ENCODE results near the gene NCAPG2. TPM values are rescaled to one million over a fixed set of nuclear protein-coding genes. Genes with fewer than 3 reads are reported as not detected.

The NCAPG2 gene
- total and polyA plus RNA-seq, 2 donors (not counting 1 experiment from before 2014, with no cell fraction given) = 10.9 to 18.7 TPM

GRCh38 chr7:158647475-158647792 is 57.2 kb downstream of the NCAPG2 start:
- no peaks in the 10 kb centered on the region for H4K20me1 ChIP-seq (ENCODE audit: control insufficient read depth, extremely low read depth, insufficient read depth, low read length)
- H3K79me2 ChIP-seq (ENCODE audit: control insufficient read depth, insufficient read depth, low read length) = peaks cover 15% of the 10 kb centered on the region
- no peak overlapping the region for H3K4me3 ChIP-seq (replicated peaks in 1 of 4; ENCODE audit: control extremely low read depth in 1 of 4, insufficient read depth in 1 of 4, low read depth in 3 of 4, low read length in 4 of 4)
- peaks cover 13% of the 10 kb centered on the region for H3K4me1 ChIP-seq (ENCODE audit: control insufficient read depth, extremely low read depth, insufficient read depth, low read length)
- H3K36me3 ChIP-seq (ENCODE audit: control insufficient read depth, insufficient read depth, low read length) = peaks cover 6% of the 10 kb centered on the region
- H2AFZ ChIP-seq (ENCODE audit: low read length) = no peak overlapping the region
- H3K27ac ChIP-seq (ENCODE audit: insufficient read depth, low read length) = no peak overlapping the region
- no peaks in the 10 kb centered on the region for H3K27me3 ChIP-seq (ENCODE audit: control insufficient read depth, insufficient read depth, low read length)
- no peaks in the 10 kb centered on the region for H3K9me3 ChIP-seq (ENCODE audit: control insufficient read depth, insufficient read depth, low read depth, low read length)
- no peak overlapping the region for H3K4me2 ChIP-seq (ENCODE audit: extremely low read depth, insufficient read depth, low read length)
- no peak for TF ChIP-seq EZH2 (IDR thresholded peaks at IDR 0.05; ENCODE audit: low read length, missing control alignments)
- no peak for TF ChIP-seq CTCF (conservative IDR thresholded peaks at IDR 0.05 in 1 of 2, IDR thresholded peaks at IDR 0.05 in 1 of 2; ENCODE audit: low read depth in 1 of 2, low read length in 2 of 2)
- no peak overlapping the region for H3K9ac ChIP-seq (ENCODE audit: insufficient read depth, low read length)
- DNase-seq (ENCODE audit: low read depth in 2 of 2) = no peak

GRCh38 chr7:158646766-158647474 is 57.7 kb downstream of the NCAPG2 start:
- Histone ChIP-seq H3K9ac (ENCODE audit: insufficient read depth, low read length) (no peak overlapping the region), H3K27me3 (ENCODE audit: control insufficient read depth, insufficient read depth, low read length) (no peaks in the 10 kb centered on the region), H3K9me3 (ENCODE audit: control insufficient read depth, insufficient read depth, low read depth, low read length) (no peaks in the 10 kb centered on the region), H3K4me3 (replicated peaks in 1 of 4; ENCODE audit: control extremely low read depth in 1 of 4, insufficient read depth in 1 of 4, low read depth in 3 of 4, low read length in 4 of 4) (no peak overlapping the region), H2AFZ (ENCODE audit: low read length) (no peak overlapping the region), H4K20me1 (ENCODE audit: control insufficient read depth, extremely low read depth, insufficient read depth, low read length) (no peaks in the 10 kb centered on the region), H3K36me3 (ENCODE audit: control insufficient read depth, insufficient read depth, low read length) (peaks cover 4% of the 10 kb centered on the region), H3K4me2 (ENCODE audit: extremely low read depth, insufficient read depth, low read length) (no peak overlapping the region), H3K27ac (ENCODE audit: insufficient read depth, low read length) (no peak overlapping the region), H3K79me2 (ENCODE audit: control insufficient read depth, insufficient read depth, low read length) (peaks cover 15% of the 10 kb centered on the region), H3K4me1 (ENCODE audit: control insufficient read depth, extremely low read depth, insufficient read depth, low read length) (peaks cover 13% of the 10 kb centered on the region)
- TF ChIP-seq EZH2 (IDR thresholded peaks at IDR 0.05; ENCODE audit: low read length, missing control alignments) (no peak), CTCF (conservative IDR thresholded peaks at IDR 0.05 in 1 of 2, IDR thresholded peaks at IDR 0.05 in 1 of 2; ENCODE audit: low read depth in 1 of 2, low read length in 2 of 2) (peak in 1 of 2 donors; percentile 56)
- DNase-seq (ENCODE audit: low read depth in 2 of 2) = no peak

GRCh38 chr7:158645842-158646241 is 58.8 kb downstream of the NCAPG2 start:
- Histone ChIP-seq H3K4me3 (replicated peaks in 1 of 4; ENCODE audit: control extremely low read depth in 1 of 4, insufficient read depth in 1 of 4, low read depth in 3 of 4, low read length in 4 of 4) (no peak overlapping the region), H3K9me3 (ENCODE audit: control insufficient read depth, insufficient read depth, low read depth, low read length) (no peaks in the 10 kb centered on the region), H4K20me1 (ENCODE audit: control insufficient read depth, extremely low read depth, insufficient read depth, low read length) (no peaks in the 10 kb centered on the region), H3K9ac (ENCODE audit: insufficient read depth, low read length) (no peak overlapping the region), H3K79me2 (ENCODE audit: control insufficient read depth, insufficient read depth, low read length) (peaks cover 15% of the 10 kb centered on the region), H2AFZ (ENCODE audit: low read length) (no peak overlapping the region), H3K27ac (ENCODE audit: insufficient read depth, low read length) (no peak overlapping the region), H3K4me2 (ENCODE audit: extremely low read depth, insufficient read depth, low read length) (no peak overlapping the region), H3K4me1 (ENCODE audit: control insufficient read depth, extremely low read depth, insufficient read depth, low read length) (peaks cover 13% of the 10 kb centered on the region), H3K27me3 (ENCODE audit: control insufficient read depth, insufficient read depth, low read length) (no peaks in the 10 kb centered on the region), H3K36me3 (ENCODE audit: control insufficient read depth, insufficient read depth, low read length) (peaks cover 4% of the 10 kb centered on the region)
- no peak for DNase-seq (ENCODE audit: low read depth in 2 of 2)
- TF ChIP-seq EZH2 (IDR thresholded peaks at IDR 0.05; ENCODE audit: low read length, missing control alignments) = no peak
- no peak for TF ChIP-seq CTCF (conservative IDR thresholded peaks at IDR 0.05 in 1 of 2, IDR thresholded peaks at IDR 0.05 in 1 of 2; ENCODE audit: low read depth in 1 of 2, low read length in 2 of 2)
